Panc1 (cell line): ENCODE results near the gene ITIH5. TPM values are rescaled to one million over a fixed set of nuclear protein-coding genes. Genes with fewer than 3 reads are reported as not detected.

Source experiments
- ATAC-seq: fragments of 200-7000 bp; cut with Tn5 transposase; 2 replicates; pipeline ENCODE4 v1.9.1; 2020; ENCODE audit warnings: mild to moderate bottlenecking, moderate library complexity
- BruUV-seq: library from RNA; stranded (reverse); fragments of 400-500 nt; replicated peaks from 2 replicates; lab custom pipeline; 2021; lab: Mats Ljungman, UMichigan
- CTCF ChIA-PET: fragments of 300-600 bp; sonication (Branson Sonifier 250); formaldehyde crosslinking; loops from one replicate; lab custom pipeline; 2022; ENCODE audit warnings: antibody characterized with exemption; lab: Charles Lee
- POLR2A ChIA-PET: fragments of 300-600 bp; sonication (Branson Sonifier 250); formaldehyde crosslinking; loops from one replicate; lab custom pipeline; 2022; ENCODE audit warnings: antibody characterized with exemption; lab: Charles Lee
- DNase-seq: peaks from one replicate; pipeline ENCODE4 v3.0.0-alpha.2; 2010; ENCODE audit warnings: low read depth, low spot score
- H3K27ac ChIP-seq: 2 replicates; pipeline ENCODE4 v1.5.1; 2011; ENCODE audit warnings: mild to moderate bottlenecking, low read length, inconsistent platforms
- H3K27me3 ChIP-seq: fragments of 200-500 bp; sonication (Bioruptor generic); 2 replicates; pipeline ENCODE4 v1.6.0; 2014; ENCODE audit warnings: low read length, inconsistent platforms; ENCODE audit not compliant: control insufficient read depth, insufficient read depth
- H3K36me3 ChIP-seq: fragments of 200-500 bp; sonication (Bioruptor generic); 2 replicates; pipeline ENCODE4 v1.5.1; 2014; ENCODE audit warnings: inconsistent platforms, mild to moderate bottlenecking, low read length, moderate library complexity; ENCODE audit not compliant: control insufficient read depth, insufficient read depth
- H3K4me1 ChIP-seq: 2 replicates; pipeline ENCODE4 v1.5.1; 2011; ENCODE audit warnings: inconsistent platforms, mild to moderate bottlenecking, low read length, moderate library complexity; ENCODE audit not compliant: control insufficient read depth, insufficient read depth
- H3K4me3 ChIP-seq, 2 experiments: 2 replicates each; pipeline ENCODE4 v1.5.1; 2011 to 2012; ENCODE audit warnings: low read depth in 2 of 2, low read length in 2 of 2, mild to moderate bottlenecking in 2 of 2, inconsistent platforms in 1 of 2, moderate library complexity in 1 of 2
- H3K9me3 ChIP-seq: fragments of 200-500 bp; sonication (Bioruptor generic); 2 replicates; pipeline ENCODE4 v1.5.1; 2014; ENCODE audit warnings: low read depth, mild to moderate bottlenecking, inconsistent platforms, low read length, moderate library complexity; ENCODE audit not compliant: control insufficient read depth, insufficient read depth
- CTCF ChIP-seq: fragments of 450-650 bp; IDR thresholded peaks from 2 replicates; pipeline ENCODE4 v1.5.1; 2017; ENCODE audit warnings: mild to moderate bottlenecking
- POLR2AphosphoS5 ChIP-seq: IDR thresholded peaks from 2 replicates; pipeline ENCODE4 v1.6.1; 2012; ENCODE audit warnings: mild to moderate bottlenecking, low read depth, low read length, moderate library complexity
- REST ChIP-seq, 2 experiments: IDR thresholded peaks; 2 replicates each; pipeline ENCODE4 v1.6.1; 2011 to 2012; ENCODE audit warnings: low read depth in 2 of 2, control low read depth in 1 of 2, low read length in 1 of 2, mild to moderate bottlenecking in 1 of 2, moderate library complexity in 1 of 2; ENCODE audit not compliant: insufficient read depth in 1 of 2
- SIN3A ChIP-seq: IDR thresholded peaks from 2 replicates; pipeline ENCODE4 v1.6.1; 2012; ENCODE audit warnings: low read depth, mild to moderate bottlenecking, low read length, moderate library complexity, borderline replicate concordance; ENCODE audit not compliant: insufficient read depth
- TCF7L2 ChIP-seq: IDR thresholded peaks from 2 replicates; pipeline ENCODE4 v1.6.1; 2011; ENCODE audit warnings: mild to moderate bottlenecking, low read depth, low read length, inconsistent platforms
- in situ Hi-C: cut with HindIII; loops from 2 replicates; pipeline ENCODE4 v1.10.0; 2016; ENCODE audit warnings: low sequenced_read_pairs, low pct_unique_long_range_greater_than_20kb
- intact Hi-C: fragments of 100-400 bp; cut with micrococcal nuclease; formaldehyde crosslinking; loops from one replicate; pipeline ENCODE4 v1.10.0; 2022; ENCODE audit not compliant: unreplicated experiment
- total RNA-seq: library from RNA; stranded (reverse); gene quantifications from one replicate; pipeline ENCODE4 v1.2.1, GENCODE V29; 2021; ENCODE audit not compliant: unreplicated experiment

Gene ITIH5
- total RNA-seq, 1 experiment from 2014 or later, result not detected

- Histone ChIP-seq H3K4me1 (no peaks in the 10 kb centered on the region), H3K4me3 (no peak overlapping the region), H3K36me3 (no peaks in the 10 kb centered on the region), H3K9me3 (no peaks in the 10 kb centered on the region), H3K27me3 (no peaks in the 10 kb centered on the region), H3K27ac (no peak overlapping the region)
- no peak for ATAC-seq
- TF ChIP-seq POLR2AphosphoS5 (no peak), SIN3A (no peak), REST (IDR thresholded peaks at IDR 0.05; ENCODE audit: insufficient read depth in 1 of 2, low read depth in 2 of 2, low read length in 1 of 2) (no peak), TCF7L2 (no peak), CTCF (no peak)
- ChIA-PET POLR2A (no interaction called here), CTCF (interaction anchor here (0.7 kb wide), 1 partner anchor 127 kb away, joined by 4 read pairs; the partner anchor contains the start of gene SFMBT2)
- in situ Hi-C loops (no loop called here), intact Hi-C loops (no loop called here)
- no peak for DNase-seq
- BruUV-seq, result no TSS peak
Observed at GRCh38 chr10:7537126-7537525, 129.6 kb downstream of the ITIH5 start.

- BruUV-seq, result no TSS peak
- Histone ChIP-seq H3K27ac (no peak overlapping the region), H3K4me3 (no peak overlapping the region), H3K9me3 (no peaks in the 10 kb centered on the region), H3K4me1 (no peaks in the 10 kb centered on the region), H3K27me3 (no peaks in the 10 kb centered on the region; the same call in 1 of the 2 replicates), H3K36me3 (no peaks in the 10 kb centered on the region)
- no peak for ATAC-seq
- POLR2A ChIA-PET, result no interaction called here
- in situ Hi-C loops (no loop called here), intact Hi-C loops (no loop called here)
- TF ChIP-seq REST (IDR thresholded peaks at IDR 0.05; ENCODE audit: insufficient read depth in 1 of 2, low read depth in 2 of 2, low read length in 1 of 2), result no peak
- TF ChIP-seq SIN3A, result no peak
- TF ChIP-seq TCF7L2, result no peak
- no peak for TF ChIP-seq POLR2AphosphoS5
- TF ChIP-seq CTCF, result no peak
- CTCF ChIA-PET, result interaction anchor here (0.5 kb wide), 1 partner anchor 1799 kb away, joined by 3 read pairs; no protein-coding TSS in a partner anchor
- no peak for DNase-seq
Observed at GRCh38 chr10:7534480-7534852, 132.3 kb downstream of the ITIH5 start.
